HG03045 (cell line): ENCODE results near the gene PLCB4.

Experiments
- ATAC-seq: cut with Tn5 transposase; IDR thresholded peaks from one replicate; pipeline ENCODE4 v1.9.1; 2021; ENCODE audit warnings: mild to moderate bottlenecking, moderate library complexity; ENCODE audit not compliant: unreplicated experiment

Gene PLCB4

GRCh38 chr20:9508240-9508661 is 439.4 kb downstream of the PLCB4 start:
- ATAC-seq, result no peak

DNA sequence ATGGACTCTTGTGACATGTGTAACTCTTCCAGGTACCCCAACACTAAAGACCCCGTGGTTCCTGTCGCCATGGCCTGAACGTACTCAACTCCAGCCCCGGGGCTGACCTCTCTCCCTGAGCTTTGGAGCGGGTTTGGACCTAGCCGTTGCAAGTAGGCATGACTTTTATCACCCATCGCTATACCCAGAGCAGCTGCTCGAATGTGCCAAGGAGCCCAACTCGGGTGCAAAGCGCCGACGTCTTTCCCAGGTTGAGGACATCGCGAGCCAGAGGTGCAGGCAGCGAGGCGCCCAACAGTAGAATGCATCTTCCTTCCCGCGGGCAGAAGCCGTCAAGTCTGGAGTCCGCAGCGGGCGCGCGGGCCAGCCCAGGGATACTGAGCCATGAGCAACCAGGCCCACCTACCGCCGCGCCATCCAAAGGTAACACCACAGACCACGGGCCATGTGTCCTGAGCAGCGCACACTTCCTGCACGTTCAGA is 439.9 kb downstream of the PLCB4 start:
- ATAC-seq, result no peak

GRCh38 chr20:9509246-9509645 is 440.4 kb downstream of the PLCB4 start:
- ATAC-seq, result no peak

DNA sequence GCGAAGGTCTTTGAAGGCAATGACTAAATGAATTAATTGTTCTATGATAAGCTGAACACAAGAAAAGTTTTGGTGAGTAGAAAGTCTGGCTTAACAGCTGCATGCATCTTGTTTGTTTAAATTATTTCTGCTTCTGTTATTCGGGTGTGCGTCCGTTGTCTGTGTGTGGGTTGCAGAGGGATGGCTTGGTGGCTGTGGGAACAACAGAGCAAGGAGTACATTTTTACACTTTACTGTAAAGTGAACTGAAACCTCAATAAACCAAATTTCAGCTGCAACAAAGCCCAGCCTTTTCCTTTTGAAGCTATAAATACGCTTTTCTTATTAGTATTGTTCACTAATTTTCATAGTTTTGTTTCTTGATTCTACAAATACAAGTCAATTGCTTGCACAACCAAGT is 442.0 kb downstream of the PLCB4 start:
- ATAC-seq, result peak; percentile 37

- no peak for ATAC-seq
Measured at GRCh38 chr20:9514072-9514460, 445.2 kb downstream of the PLCB4 start.

DNA sequence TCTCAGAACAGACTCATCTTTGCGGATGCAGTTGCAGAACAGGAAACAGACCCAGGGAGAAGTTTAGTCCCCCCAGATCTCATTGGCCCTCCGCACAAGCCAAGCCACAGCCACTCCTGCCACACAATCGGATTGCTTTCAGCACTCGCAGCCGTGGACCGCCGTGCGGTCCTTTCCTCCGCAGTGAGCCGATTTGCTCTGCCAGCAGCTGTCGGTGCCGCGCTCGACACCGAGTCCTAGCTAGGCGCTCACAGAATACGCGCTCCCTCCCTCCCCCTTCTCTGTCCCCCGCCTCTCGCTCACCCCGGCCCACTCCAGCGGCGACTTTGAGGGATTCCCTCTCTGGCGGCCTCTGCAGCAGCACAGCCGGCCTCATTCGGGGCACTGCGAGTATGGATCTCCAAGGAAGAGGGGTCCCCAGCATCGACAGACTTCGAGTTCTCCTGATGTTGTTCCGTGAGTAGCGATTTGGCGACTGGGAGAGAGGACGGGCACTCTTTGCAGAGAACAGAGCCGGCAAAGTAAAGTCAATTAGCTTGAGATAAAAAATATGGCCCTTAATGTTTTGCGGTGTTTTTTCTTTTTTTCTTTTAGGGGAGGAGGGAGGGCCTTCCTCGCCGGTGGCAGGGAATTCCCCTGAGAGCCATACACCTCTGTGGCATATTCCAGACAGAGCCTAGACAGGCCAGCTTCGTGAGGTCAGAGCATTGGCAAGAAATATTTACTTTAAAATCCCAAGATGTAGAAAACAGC is 445.8 kb downstream of the PLCB4 start, which contains the start of gene LAMP5:
Gene LAMP5 (plus strand): TSS at position 130 of the 753 bp plus-strand sequence. CDS start 263 bp downstream, at position 393.
- no peak for ATAC-seq

DNA sequence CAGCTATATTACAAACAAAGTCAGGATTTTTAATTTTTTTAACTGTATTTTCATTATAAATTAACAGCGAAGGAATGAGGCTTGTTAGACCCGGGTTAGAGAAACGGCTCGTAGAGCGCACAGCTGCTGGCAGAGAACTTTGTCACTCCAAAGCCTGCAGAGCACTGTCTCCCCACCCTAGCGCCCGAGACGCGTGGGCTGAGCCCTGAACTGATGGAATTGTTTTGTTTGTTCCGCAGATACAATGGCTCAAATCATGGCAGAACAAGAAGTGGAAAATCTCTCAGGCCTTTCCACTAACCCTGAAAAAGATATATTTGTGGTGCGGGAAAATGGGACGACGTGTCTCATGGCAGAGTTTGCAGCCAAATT is 446.3 kb downstream of the PLCB4 start:
- ATAC-seq, result no peak

GRCh38 chr20:9515741-9516233 is 446.9 kb downstream of the PLCB4 start:
- ATAC-seq, result no peak

- no peak for ATAC-seq
Measured at GRCh38 chr20:9516234-9516871, 447.5 kb downstream of the PLCB4 start.

DNA sequence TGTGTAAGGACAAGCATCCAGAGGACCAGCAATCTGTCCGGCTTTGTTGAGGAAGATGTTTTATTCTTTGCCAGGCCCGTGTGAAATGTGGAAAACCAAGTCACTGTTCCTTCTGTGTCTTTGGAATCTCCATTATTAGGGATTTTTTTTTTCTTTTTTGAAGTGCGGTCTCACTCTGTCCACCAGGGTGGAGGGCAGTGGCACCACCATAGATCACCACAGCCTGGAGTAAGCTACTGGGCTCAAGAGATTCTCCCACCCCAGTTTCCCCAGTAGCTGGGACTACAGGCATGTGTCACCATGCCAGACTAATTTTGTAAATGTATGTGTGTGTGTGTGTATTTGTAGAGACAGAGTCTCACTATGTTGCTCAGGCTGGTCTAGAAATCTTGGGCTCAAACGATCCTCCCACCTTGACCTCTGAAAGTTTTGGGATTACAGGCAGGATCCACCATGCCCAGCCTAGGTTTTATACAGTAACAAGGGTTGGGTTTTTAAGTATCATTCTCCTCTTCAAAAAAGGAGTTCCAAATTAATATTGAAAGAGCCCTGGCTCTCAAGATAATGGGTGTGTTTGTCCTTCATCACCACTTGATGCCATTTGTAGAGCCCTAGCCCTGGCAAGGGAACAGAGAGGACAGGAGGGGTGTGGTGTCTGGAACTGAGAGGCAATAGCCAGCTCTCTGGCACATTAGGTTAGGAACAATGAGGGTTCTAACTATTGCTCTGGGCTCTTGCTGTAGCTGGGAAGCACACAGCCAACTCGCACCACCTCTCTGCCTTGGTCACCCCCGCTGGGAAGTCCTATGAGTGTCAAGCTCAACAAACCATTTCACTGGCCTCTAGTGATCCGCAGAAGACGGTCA is 448.6 kb downstream of the PLCB4 start:
- ATAC-seq, result no peak

GRCh38 chr20:9518576-9519175 is 449.8 kb downstream of the PLCB4 start:
- no peak for ATAC-seq

DNA sequence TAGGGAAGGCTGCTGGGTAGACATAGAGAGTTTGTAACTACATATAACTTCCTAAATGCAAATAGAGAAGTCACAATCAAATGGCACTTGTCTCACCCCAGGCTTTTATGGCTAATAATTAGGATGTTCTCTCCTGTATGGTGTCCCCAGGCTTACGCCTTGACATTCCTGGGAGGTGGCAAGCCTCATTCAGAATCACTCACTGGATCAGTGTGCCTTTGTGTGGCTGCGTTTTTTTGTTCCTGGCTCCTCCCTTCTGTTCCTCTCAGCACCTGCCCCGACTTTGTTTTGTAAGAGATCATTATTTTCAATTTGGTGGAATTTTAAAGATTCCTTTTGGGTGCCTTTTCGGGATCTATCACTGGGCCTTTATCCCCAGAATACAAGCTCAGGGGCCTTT is 451.2 kb downstream of the PLCB4 start:
- no peak for ATAC-seq

- ATAC-seq, result no peak
Measured at GRCh38 chr20:9523636-9524035, 454.7 kb downstream of the PLCB4 start.
